Measurements from ENCODE around the gene ACTN1.
"Not testable (repeated sequence)": the region's sequence is repeated elsewhere in the genome, so short reads cannot be mapped to it uniquely, and the experiment has no call there.

ACTN1 gene

GRCh38 chr14:68986225-68986624 lies 7.1 kb upstream of the ACTN1 start:
- DNase-seq, result no peak

GRCh38 chr14:68984686-68985085 lies 5.6 kb upstream of the ACTN1 start:
- no peak for DNase-seq

GRCh38 chr14:68983191-68983590 lies 4.1 kb upstream of the ACTN1 start:
- DNase-seq, result no peak

- DNase-seq, result no peak
These were observed 3.5 kb upstream of the ACTN1 start for GRCh38 chr14:68982581-68982980.

- DNase-seq, result no peak
These were observed 2.5 kb upstream of the ACTN1 start for GRCh38 chr14:68981539-68981976.

GRCh38 chr14:68981139-68981538 lies 2.0 kb upstream of the ACTN1 start:
- DNase-seq, result no peak

- no peak for DNase-seq
These were observed 785 bp upstream of the ACTN1 start for GRCh38 chr14:68979722-68980451.

- peak; percentile 38 for DNase-seq
These were observed 760 bp downstream of the ACTN1 start for GRCh38 chr14:68978172-68978911.

- DNase-seq, result peak; percentile 10
These were observed 1.4 kb downstream of the ACTN1 start for GRCh38 chr14:68977718-68978171.

GRCh38 chr14:68977180-68977717 lies 1.9 kb downstream of the ACTN1 start:
- no peak for DNase-seq

GRCh38 chr14:68976160-68977067 lies 2.7 kb downstream of the ACTN1 start:
- no peak for DNase-seq

- no peak for DNase-seq
These were observed 3.4 kb downstream of the ACTN1 start for GRCh38 chr14:68975667-68976066.

- DNase-seq, result no peak
These were observed 4.2 kb downstream of the ACTN1 start for GRCh38 chr14:68974759-68975347.

- DNase-seq, result no peak
These were observed 5.5 kb downstream of the ACTN1 start for GRCh38 chr14:68973639-68974038.

- not testable (repeated sequence) for DNase-seq
These were observed 5.9 kb downstream of the ACTN1 start for GRCh38 chr14:68973219-68973565.

GRCh38 chr14:68972507-68973218 lies 6.4 kb downstream of the ACTN1 start:
- no peak for DNase-seq

GRCh38 chr14:68971411-68972035 lies 7.6 kb downstream of the ACTN1 start:
- no peak for DNase-seq

GRCh38 chr14:68970736-68971135 lies 8.4 kb downstream of the ACTN1 start:
- no peak for DNase-seq

GRCh38 chr14:68970038-68970612 lies 9.0 kb downstream of the ACTN1 start:
- no peak for DNase-seq

- no peak for DNase-seq
These were observed 9.6 kb downstream of the ACTN1 start for GRCh38 chr14:68969278-68970033.

Data from stimulated activated naive CD4-positive, alpha-beta T cell treated with Interleukin-2 at 50 U/mL for 16 hours (primary cell).